Dermis microvascular lymphatic vessel endothelial cell (primary cell): ENCODE measurements around the gene ST6GALNAC3. TPM values are rescaled to one million over a fixed set of nuclear protein-coding genes. Genes with fewer than 3 reads are reported as not detected.
"Not testable (repeated sequence)": the region's sequence is repeated elsewhere in the genome, so short reads cannot be mapped to it uniquely, and the experiment has no call there.

Experiments used
- DNase-seq, 2 donors: peaks; one replicate each; pipeline versions ENCODE4 v3.0.0 to v3.0.0-alpha.2; 2010; ENCODE audit warnings: low read depth in 2 of 2
- total RNA-seq: library from RNA; depleted of rRNA; stranded (reverse); fragments of >200 nt; gene quantifications from 2 replicates; pipeline ENCODE4 v1.2.1, GENCODE V29; 2014

ST6GALNAC3 gene
- total RNA-seq, result 45.5 and 49.9 TPM in 2 replicates

- peak in 1 of 2 donors; percentile 76 for DNase-seq
These were observed at the start of gene ST6GALNAC3 for GRCh38 chr1:76074321-76075187. Gene ST6GALNAC3, plus strand, starts transcription at chr1:76074746.

GRCh38 chr1:76027341-76027740 is 47.2 kb upstream of the ST6GALNAC3 start:
- no peak for DNase-seq

GRCh38 chr1:76029331-76029730 is 45.2 kb upstream of the ST6GALNAC3 start:
- no peak for DNase-seq

GRCh38 chr1:76031496-76031895 is 43.0 kb upstream of the ST6GALNAC3 start:
- DNase-seq, result no peak

- DNase-seq, result no peak
These were observed 40.6 kb upstream of the ST6GALNAC3 start for GRCh38 chr1:76033800-76034475.

GRCh38 chr1:76035053-76035452 is 39.5 kb upstream of the ST6GALNAC3 start:
- DNase-seq, result peak; percentile 32 to 46

- no peak for DNase-seq
These were observed 37.2 kb upstream of the ST6GALNAC3 start for GRCh38 chr1:76037324-76037723.

GRCh38 chr1:76038287-76039004 is 36.1 kb upstream of the ST6GALNAC3 start:
- no peak for DNase-seq

- no peak for DNase-seq
These were observed 28.4 kb upstream of the ST6GALNAC3 start for GRCh38 chr1:76046149-76046548.

GRCh38 chr1:76048219-76048618 is 26.3 kb upstream of the ST6GALNAC3 start:
- no peak for DNase-seq

- DNase-seq, result no peak
These were observed 25.6 kb upstream of the ST6GALNAC3 start for GRCh38 chr1:76048926-76049325.

GRCh38 chr1:76049498-76049897 is 25.0 kb upstream of the ST6GALNAC3 start:
- DNase-seq, result no peak

- not testable (repeated sequence) for DNase-seq
These were observed 24.5 kb upstream of the ST6GALNAC3 start for GRCh38 chr1:76050073-76050472.

- DNase-seq, result peak in 1 of 2 donors; percentile 9
These were observed 21.5 kb upstream of the ST6GALNAC3 start for GRCh38 chr1:76053021-76053420.

GRCh38 chr1:76054359-76054758 is 20.2 kb upstream of the ST6GALNAC3 start:
- DNase-seq, result no peak

GRCh38 chr1:76055987-76056386 is 18.6 kb upstream of the ST6GALNAC3 start:
- DNase-seq, result no peak

- DNase-seq, result no peak
These were observed 15.1 kb upstream of the ST6GALNAC3 start for GRCh38 chr1:76059451-76059850.

- DNase-seq, result no peak
These were observed 9.3 kb upstream of the ST6GALNAC3 start for GRCh38 chr1:76065270-76065669.

GRCh38 chr1:76066394-76066793 is 8.2 kb upstream of the ST6GALNAC3 start:
- peak in 1 of 2 donors; percentile 9 for DNase-seq

- peak; percentile 83 for DNase-seq
These were observed 6.0 kb upstream of the ST6GALNAC3 start for GRCh38 chr1:76068542-76068941.

GRCh38 chr1:76068953-76069561 is 5.5 kb upstream of the ST6GALNAC3 start:
- DNase-seq, result peak; percentile 41 to 68

- DNase-seq, result no peak
These were observed 4.0 kb upstream of the ST6GALNAC3 start for GRCh38 chr1:76070538-76070937.
